IPS DF 4.7 (cell line): ENCODE measurements around the gene AASDHPPT.

Source experiments
- DNase-seq: peaks from one replicate; pipeline ENCODE4 v3.0.0-alpha.2; 2013; ENCODE audit warnings: low spot score; ENCODE audit errors: extremely low read depth

AASDHPPT gene

DNA sequence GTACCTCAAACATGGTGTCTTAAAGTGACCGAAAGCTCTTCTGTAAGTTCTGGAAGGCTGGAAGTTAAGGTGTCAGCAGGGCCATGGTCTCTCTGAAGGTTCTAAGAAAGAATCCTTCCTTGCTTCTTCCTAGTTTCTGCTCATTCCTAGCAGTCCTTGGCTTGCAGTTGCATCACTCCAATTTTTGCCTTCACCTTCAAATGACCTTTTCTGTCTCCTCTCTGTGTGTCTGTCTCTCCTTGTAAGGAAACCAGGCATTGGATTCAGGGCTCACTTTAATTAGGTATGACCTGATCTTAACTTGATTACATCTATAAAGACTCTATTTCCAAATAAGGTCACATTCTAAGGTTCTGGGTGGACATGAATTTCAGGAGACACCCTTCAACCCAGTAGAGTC lies 8.7 kb downstream of the AASDHPPT start:
- DNase-seq = no peak

DNA sequence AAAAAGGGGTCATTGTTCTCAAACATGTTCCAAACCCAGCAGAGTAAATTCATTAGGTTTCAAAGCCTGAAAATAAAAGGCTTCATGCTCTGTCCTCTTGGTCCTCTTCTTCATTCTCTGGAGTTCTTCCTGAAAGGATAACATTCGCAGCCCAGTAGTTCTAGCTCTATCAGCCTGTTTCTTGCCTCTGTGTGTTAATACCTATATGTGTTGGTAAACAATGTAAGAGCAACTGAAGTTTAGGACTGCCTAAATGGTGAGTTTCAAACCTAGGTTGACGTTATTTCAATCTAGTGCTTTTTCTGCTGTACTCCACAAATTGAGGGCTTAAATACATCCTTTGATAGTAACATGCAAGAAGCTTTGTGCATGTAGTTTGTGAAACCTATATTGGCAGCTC lies 9.4 kb downstream of the AASDHPPT start:
- DNase-seq = no peak

DNA sequence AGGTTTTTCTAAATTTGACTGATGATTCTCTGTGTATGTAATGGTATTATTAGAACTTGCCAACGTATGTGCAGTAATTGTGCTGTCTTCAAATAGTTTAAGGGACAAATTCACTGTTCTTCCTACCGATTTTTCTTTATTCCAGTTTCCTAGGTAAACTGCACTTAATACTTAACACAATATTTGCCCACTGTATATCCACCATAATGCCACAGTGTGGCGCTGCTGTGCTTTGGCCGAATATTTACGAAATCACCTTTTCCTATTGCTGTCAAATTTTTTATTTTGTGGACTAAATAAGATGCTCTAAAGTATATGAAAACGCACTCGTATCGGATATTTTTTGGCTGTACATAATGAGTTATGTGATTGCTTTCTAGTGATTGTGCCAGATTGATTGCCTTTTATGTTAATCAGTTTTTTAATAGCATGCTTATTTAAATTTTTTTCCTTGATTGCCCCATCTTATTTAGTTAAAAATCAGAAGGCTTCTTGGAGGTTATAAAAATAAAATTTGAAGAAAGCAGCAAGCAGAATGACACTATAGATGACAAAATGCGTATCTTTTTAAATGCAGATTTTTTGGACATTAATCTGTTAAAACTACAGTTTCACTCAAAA lies 10.5 kb downstream of the AASDHPPT start:
- no peak for DNase-seq

DNA sequence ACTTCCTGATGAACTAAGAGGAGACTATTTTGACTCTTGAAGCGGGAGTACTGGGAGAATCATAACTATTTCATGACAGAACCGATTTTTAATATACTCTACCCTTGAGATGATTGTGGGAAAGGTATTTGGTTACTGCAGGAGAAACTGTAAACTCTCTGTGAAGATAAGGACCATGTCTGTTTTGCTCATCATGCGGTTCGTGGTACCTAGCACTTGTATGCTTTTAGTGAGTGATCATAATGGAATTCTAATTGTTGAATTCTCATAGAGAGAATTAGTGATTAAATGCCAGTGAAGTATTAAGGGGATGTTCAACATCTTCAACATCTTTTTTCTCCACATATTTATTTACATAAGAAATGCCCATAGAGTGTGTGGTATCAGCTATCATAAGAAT lies 11.4 kb downstream of the AASDHPPT start:
- DNase-seq = no peak

DNA sequence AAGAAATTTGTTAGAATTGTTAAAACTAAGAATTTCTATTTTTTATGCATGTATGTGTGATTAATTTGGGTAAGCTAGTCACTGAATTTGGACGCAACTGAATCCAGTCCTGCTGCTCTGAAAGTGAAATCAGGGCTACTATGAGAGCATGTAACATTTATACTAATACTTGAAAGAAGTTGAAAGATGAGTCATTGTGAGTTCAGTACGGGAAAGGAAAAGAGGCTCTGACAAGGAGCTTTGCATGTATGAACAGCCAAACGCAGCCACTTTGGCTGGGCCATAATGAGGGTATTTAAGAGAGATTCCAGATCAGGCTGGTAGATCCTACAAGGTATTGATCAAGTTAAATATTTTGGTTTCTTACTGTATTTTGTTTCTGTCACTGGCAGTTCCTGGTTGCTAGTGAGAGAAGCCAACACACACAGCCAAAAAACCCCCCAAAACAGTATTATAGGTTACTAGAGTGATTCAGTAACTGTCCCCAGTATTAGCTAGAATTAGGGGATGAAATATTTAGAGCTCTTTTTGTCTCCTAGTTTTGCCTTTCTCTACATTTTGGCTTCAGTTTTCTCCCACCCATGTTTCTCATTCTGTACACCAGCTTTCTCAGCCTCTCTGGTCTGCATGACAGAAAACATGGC lies 14.1 kb downstream of the AASDHPPT start:
- DNase-seq = no peak

DNA sequence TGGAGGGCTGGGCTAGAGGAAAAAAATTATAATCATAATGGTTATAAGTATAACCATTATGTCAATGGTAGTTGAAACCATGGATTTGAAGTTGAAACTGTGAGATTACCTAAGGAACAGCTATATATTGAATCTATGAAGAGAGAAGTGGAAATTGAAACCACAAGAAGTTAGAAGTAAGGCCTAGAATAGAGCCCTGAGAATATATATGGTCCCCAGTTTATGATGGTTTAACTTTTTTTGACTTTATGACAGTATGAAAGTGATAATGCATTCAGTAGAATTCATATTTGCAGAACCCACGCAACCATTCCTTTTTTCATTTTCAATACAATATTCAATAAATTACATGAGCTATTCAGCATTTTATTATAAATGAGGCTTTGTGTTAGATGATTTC lies 15.0 kb downstream of the AASDHPPT start:
- no peak for DNase-seq

DNA sequence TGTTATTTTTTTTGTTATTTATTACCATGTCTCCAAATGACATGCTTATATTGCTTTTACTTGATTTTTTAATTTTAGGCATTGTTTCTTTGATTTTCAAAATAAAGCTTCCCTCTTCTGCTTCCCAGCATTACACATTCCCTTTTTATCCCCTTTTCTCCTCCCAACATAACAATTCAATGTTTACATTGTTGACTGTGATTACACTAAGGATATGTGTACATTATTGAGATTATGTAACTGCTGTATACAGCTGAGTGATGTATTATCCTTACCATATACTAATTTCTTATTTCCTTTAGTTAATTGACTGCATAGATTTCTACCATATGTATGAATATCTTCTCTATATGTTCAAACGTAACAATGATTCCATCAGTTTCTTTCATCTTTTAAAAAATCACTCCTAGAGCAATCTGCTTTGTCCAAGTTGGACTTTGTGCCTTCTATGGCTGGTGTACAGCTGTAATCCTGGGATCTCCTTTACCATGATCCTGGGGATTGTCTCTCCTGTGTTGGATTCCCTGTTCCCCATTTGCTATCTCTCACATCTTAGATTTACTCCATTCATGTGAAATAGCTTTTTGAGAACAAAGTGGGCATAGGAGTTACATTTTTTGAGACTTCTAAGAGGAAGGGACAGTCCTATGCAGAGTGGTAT lies 21.6 kb downstream of the AASDHPPT start:
- no peak for DNase-seq

DNA sequence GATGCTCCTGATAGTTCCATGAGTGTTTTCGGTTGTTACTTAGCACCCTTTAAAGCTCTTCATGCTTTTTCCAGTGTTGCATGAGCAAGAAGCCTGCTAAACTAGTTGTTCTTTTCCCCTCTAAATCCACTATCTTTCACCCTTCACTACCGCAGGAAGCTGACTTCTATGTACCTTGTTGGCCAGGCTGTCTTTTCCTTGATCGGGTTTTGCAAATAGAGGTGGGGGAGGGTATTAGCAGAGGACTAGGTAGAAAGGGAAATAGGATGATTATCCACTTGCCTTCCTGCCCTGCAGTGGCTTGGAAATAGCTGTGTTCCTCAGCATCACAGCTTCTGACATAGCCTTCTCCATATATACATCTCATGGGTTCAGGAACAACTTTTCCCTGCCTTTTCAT lies 23.9 kb downstream of the AASDHPPT start:
- DNase-seq = no peak

DNA sequence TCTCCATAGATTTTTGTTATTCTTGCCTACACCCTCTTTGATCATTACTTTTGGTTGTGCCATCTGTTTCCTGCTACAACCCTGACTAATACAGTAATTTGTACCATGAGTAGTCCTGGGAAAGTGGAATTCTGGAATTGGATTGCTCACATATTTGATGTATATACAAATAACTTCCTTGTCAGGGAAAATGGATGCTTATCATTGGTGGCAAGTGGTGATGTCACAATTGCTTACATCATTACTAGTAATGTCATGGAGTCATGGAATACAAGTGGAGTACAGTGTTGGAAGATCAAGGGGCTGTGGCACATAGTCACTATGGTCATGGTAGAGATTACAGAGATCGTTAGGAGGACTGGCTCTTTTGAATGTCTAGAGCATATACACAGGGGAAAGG lies 24.4 kb downstream of the AASDHPPT start:
- no peak for DNase-seq

DNA sequence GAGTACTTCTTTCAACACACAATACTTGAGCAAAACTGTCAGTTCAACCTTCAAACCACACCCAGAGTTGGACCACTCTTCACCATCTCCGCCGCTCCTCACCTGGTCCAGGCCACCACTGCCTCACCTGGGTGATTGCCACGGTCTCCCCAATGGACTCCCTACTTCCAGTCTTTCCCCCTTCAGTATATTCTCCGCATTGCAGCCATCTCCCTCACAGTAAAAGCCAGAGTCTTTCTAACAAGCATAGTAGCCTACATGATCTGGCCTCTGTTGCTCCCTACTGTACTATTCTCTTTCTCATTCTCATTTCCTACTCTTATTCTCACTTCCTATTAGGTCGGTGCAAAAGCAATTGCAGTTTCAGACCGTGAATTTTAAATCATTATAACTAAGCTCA lies 28.5 kb downstream of the AASDHPPT start:
- no peak for DNase-seq

DNA sequence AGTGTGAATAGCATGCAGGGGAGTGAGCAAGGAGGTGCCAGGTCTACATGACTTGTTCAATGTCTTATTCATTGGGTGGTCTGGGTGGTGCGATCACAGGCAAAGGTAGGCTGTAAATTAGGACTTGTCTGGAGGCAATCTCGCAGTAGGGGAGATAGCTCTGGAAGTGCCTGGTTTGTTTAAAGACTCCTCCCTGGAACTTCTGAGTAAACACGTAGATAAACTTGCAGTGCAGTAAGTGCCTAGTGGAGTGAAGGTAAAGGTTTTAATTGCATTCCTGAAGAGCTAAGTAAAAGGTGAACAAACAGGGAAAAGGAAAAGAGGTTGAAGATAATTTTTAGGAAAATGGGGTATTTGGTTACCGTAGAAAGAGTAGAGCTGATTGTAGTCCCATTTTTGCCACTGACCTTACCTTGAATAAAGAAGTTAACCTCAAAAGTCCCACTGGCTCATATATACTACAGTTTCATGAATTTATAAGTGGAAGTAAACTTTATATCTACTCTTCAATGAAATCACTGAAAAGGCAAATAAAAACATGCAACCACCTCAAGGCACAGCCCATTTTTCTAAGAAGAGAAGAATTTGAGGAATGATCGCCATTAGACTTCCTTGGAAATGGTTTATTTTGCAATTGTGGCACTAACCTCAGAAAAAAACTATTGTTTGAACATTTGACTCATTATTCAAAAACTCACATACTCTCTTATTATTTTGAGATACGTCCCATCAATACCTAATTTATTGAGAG lies 44.3 kb downstream of the AASDHPPT start:
- no peak for DNase-seq

DNA sequence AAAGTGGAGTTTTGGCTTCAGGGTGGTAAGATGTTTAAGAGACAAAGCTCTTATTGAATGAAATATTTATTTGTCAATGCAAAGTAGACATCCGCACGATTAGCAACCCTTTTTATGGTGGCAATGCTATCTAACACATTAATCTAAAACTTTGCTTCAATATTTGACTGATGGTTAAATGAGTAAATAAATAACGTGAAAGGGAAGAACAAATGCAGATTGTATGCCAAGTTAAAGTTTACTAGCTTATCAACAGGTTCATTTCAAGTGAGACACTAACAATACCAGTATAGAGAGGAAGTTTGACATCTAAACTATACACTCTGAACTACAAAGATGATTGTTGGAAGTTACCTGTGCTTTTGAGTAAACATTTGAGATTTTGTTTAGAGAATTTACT lies 50.1 kb downstream of the AASDHPPT start:
- DNase-seq = no peak

DNA sequence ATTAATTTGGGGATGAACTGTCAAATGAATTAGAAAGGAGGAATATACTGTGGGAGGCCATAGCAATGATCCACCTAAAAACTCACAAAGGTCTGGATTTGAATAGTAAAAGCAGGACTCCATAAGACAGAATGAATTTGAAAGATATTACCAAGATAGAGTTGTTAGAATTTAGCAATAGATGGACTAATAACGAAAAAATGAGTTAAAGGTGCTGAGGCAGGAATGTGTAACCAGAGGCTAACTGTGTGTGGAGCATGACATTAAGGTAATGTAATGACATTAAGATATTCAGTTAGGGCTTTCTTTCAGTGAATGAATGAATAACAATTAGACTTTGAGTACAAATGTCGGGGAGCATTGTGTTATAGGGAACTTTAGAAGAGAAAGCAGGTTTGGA lies 51.3 kb downstream of the AASDHPPT start:
- no peak for DNase-seq

DNA sequence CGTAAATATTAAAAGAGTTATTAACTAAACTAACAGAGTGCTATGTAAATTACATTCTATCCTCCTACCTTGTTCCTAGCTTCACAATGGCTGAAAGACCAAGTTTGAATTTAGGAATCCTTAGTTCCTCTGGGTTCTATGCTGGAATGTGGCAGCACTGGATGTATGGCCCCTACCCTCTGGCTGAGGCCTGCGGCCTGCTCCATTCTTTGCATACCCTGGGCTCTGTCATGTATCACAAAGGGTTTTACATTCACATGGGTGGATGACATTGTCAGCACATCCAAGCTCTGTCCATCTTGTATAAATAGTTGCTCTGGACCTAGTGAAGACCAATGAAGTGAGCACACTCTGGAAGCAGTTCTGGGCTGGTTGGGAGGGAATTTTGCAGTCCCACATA lies 54.5 kb downstream of the AASDHPPT start:
- no peak for DNase-seq

DNA sequence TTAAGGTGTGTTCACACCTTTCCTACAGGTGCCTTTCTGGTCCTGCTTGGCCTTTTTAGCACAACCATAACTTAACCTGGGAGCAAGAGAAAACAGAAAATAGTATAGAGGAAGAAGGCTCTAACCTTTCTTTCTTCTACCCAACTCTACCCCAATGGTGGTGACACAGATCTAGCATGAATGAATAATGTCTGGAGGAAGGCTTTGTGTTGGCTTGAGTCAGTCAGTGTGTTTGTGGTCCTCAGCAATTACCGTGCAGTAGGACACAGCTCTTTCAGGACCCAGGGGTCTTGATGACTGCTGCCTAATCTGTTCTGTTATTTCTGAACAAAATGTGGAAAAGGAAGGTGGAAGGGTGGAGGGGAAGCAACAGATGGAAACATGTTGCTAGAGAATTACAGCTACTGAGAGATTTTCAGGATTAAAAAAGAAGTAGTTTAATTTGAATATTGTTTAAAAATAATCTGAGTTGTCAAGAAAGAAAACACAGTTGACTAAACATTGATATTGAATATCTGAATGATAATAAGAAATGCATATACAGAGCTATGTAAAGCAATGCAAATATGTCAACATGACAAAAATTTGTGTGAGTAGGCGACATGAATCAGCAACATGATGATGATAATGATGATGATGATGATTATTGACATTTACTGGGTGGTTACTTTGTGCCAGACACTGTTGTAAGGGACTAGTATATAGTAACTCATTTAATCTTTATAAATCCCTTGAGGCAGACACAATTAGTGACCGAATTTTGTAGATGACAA lies 55.3 kb downstream of the AASDHPPT start:
- DNase-seq = no peak

DNA sequence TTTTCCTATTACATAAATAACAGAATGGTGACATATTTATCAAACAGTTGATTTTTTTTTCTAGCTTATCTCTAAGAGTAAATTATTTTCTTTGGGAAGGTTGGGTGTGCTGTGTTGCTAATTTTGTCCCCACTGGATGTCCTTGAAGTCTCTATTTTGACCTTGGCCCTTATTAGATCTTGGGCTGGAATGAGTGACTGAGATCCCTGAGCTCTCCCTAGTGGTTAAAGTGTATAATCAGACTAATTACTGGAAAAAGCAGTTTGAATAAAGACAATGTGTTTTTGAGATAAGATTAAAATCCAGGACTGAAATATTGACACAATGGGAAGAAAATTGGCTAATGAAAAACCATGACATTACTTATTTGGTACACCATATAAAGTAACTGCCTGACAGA lies 56.1 kb downstream of the AASDHPPT start:
- DNase-seq = no peak

DNA sequence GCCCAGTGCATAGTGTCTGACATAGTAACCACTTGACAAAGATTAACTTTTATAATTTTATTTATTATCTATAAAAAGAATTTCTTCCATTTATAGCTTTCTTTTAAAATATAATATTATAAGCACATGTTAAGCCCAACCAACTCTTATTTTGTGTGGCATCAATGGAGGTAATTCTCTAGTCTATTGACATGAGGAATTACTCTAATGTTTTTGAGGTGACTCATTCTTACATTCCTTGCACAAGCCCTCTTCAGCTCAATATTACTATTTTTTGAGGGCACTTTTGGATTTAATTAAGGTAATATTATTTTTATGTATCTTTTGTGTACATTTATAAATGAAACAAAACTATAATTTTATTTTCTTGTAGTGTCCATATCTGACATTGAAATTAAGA lies 59.6 kb downstream of the AASDHPPT start:
- DNase-seq = no peak

DNA sequence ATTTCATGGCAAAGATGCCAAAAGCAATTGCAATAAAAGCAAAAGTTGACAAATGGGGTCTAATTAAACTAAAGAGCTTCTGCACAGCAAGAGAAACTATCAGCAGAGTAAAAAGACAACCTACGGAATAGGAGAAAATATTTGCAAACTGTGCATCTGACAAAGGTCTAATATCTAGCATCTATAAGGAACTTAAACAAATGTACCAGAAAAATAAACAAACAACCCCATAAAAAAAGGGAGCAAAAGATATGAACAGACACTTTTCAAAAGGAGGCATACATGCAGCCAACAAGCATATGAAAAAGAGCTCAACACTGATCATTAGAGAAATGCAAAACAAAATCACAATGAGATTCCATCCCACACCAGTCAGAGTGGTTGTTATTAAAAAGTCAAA lies 60.3 kb downstream of the AASDHPPT start:
- no peak for DNase-seq
